Measurements from ENCODE around the gene MRPS12.

The MRPS12 gene

GRCh38 chr19:38911388-38912001 is 19.2 kb upstream of the MRPS12 start:
- no peak for DNase-seq (ENCODE audit: low read depth)

- DNase-seq (ENCODE audit: low read depth) = no peak
Observed at GRCh38 chr19:38912600-38913514, 17.9 kb upstream of the MRPS12 start.

DNA sequence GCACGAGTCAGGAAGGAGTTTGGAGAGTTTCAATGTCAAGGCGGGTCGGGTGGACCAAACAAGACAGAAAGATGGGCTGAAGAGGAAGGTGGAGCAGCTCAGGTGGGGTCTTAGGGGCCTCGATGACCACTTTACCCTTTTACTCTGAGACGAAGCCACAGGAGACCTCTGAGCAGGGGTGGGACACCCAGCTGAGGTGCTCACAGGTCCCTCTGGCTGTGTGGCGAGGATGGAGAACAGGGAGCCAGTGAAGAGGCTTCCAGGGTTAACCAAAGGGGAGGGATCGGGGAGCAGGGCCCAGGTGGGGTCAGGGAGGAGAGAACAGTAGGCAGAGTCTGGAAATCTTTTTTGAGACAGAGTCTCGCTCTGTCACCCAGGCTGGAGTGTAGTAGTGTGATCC is 16.8 kb upstream of the MRPS12 start:
- DNase-seq (ENCODE audit: low read depth) = no peak

- DNase-seq (ENCODE audit: low read depth) = no peak
Observed at GRCh38 chr19:38915329-38916321, 15.1 kb upstream of the MRPS12 start.

GRCh38 chr19:38917516-38917915 is 13.2 kb upstream of the MRPS12 start:
- DNase-seq (ENCODE audit: low read depth) = no peak

DNA sequence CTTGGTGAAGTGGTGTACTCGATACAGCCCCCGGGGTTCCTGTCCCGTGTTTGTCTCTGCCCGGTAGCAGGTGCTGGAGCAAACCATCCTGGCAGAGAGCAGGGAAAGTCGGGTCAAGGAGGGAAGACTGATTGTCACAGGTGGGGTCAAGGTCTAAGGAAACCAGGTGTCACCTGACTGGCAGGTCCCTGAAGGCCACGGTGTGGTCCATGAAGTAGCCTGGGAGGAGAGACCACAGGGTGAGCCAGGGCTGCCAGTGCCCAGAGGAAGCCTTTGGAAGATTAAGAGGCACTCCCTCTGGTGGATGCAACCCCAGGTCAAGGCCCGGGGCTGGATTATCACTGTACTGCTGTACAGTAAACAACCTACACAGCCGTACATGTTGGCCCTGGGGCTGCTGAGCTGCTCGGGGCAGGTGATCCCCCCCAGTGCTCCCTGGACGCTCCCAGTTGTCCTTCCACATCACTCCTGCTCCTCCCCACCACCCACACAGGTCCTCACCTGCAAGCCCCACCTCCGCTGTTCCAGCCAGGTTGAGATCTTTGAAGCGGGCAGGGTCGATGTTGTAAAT is 12.7 kb upstream of the MRPS12 start:
- no peak for DNase-seq (ENCODE audit: low read depth)

- DNase-seq (ENCODE audit: low read depth) = no peak
Observed at GRCh38 chr19:38918526-38918925, 12.2 kb upstream of the MRPS12 start.

- no peak for DNase-seq (ENCODE audit: low read depth)
Observed at GRCh38 chr19:38919837-38920601, 10.7 kb upstream of the MRPS12 start.

GRCh38 chr19:38920602-38921419 is 9.9 kb upstream of the MRPS12 start:
- DNase-seq (ENCODE audit: low read depth) = no peak

DNA sequence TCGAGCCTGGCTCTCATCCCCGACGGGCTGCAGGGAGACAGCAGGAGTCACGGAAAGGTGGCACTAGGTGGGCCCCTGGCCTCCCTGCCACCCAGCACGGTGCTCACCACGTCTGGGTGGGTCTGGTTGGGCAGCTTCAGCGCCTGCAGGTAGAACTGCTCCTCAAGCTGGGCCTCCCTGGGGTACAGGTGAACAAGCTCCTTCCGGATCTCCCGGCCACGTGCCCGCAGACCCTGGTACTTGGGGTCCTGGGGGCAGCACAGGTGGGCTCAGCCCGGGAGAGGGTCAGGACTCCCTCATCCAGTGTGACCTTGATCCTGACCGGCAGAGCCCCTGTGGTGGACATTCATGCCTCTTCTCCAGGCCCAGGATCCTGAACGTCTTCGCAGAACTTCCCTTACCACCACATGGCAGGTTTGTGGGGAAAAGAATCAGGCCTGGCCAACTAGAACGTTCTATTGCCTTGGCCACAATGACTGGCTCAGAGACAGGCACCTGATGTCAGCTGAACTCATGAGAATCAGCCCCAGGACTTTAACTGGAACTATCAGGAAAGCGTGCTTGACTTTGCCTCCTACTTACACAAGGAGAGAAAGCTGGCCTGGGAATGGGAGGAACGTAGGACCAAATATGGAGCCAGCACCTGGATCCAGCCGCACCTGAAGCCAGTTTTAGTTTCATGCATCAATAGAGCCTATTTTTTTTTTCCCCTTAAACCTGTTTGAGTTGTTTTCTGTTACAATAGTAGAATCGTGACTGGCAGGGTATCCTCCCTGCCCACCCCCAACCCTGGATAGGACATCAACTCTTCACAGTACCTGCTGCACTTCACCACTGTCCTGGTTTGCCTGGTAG is 9.1 kb upstream of the MRPS12 start:
- no peak for DNase-seq (ENCODE audit: low read depth)

GRCh38 chr19:38922482-38922881 is 8.3 kb upstream of the MRPS12 start:
- DNase-seq (ENCODE audit: low read depth) = no peak

GRCh38 chr19:38924388-38924787 is 6.4 kb upstream of the MRPS12 start:
- DNase-seq (ENCODE audit: low read depth) = no peak

DNA sequence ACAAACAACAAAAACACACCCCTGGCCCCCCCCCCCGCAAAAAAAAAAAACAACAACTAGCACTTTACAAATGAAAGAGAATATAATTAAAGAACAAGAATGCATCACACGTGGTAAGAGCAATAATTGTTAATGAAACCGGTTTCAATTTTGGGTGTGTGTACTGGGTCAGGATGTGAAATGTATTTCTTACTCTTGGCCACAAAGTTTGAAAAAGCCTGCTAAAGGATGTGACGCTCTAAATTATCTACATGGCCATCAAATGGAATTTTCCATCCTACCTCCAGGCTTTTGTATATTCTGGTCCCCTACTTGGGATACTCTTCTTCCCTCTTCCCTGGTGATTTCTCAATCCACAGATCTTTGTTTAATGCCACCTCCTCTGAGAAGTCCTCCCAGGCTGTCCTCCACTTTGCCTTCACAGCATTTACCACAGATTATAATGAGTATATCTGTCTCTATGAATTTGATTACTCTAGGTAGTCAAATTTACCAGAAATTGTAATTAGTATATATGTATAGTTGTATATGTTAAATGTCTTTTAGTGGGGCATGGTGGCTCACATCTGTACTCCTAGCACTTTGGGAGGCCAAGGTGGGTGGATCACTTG is 2.2 kb upstream of the MRPS12 start:
- DNase-seq (ENCODE audit: low read depth) = no peak

DNA sequence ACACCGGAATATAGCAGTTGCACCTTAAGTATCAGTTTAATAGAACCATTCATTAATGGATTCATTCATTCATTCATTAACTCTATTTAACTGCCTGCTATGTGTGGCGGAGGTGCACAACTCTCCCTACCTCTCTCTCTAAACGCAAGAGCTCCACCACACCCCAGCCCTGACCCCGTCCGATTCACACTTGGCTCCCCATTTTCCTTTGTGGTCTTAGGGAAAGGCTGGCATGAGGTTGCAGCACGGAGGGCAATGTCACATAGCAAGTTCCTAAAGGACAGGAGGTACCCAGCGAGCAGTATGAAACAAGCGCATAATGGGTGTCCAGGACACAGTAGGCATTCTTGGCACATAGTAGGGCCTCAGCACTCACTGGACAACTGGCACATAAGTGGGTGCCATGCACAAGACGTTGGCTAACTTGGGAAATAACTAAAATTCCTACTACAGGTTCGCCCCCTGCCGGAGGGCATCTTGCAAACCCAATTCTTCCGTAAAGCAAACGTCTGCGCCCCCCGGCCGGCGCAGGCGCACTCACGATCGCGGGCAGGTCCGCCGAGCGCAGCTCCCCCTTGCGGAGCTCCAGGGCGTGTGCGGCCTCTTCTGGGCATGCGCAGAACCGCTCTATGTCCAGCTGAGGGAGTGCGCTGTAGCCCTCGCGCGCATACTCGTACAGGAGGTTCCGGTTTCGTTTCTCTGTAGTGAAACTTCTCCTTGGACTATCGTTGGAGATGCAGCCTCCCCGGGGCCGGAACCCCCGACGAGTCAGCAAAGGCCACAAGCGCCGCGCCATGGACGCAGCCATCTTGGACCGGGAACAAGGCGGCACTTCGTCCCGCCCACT is 592 bp upstream of the MRPS12 start, which contains the start of gene SARS2:
Gene SARS2 (minus strand): TSS at position 835 of the 847 bp plus-strand sequence. CDS start 27 bp downstream, at position 808.
- peak; percentile 86 for DNase-seq (ENCODE audit: low read depth)

GRCh38 chr19:38931521-38931793 is 713 bp downstream of the MRPS12 start:
- no peak for DNase-seq (ENCODE audit: low read depth)

DNA sequence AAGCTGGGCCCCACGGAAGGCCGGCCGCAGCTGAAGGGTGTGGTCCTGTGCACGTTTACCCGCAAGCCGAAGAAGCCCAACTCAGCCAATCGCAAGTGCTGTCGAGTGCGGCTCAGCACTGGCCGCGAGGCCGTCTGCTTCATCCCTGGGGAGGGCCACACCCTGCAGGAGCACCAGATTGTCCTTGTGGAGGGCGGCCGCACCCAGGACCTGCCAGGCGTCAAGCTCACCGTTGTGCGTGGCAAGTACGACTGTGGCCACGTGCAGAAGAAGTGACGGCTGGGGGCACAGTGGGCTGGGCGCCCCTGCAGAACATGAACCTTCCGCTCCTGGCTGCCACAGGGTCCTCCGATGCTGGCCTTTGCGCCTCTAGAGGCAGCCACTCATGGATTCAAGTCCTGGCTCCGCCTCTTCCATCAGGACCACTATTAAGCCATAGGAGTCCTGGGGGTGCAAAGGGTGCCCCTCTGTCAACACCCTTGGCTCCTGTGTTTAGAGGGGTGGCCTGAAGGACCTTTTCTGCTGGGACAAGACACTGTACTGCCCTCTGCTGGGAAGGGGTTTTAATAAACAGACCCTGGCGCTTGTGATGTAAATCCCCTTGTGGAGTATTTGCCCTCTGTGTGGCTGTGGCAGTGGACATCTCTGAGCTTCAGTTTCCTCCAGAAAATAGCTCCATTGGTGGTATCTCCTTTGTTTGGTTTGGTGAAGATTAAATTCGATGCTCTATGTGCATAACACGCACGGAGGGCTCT is 1.9 kb downstream of the MRPS12 start:
- no peak for DNase-seq (ENCODE audit: low read depth)

- no peak for DNase-seq (ENCODE audit: low read depth)
Observed at GRCh38 chr19:38933544-38933943, 2.8 kb downstream of the MRPS12 start.
